Islet precursor cell (in vitro differentiated cells): ENCODE results near the gene KIF21A.
A peak's percentile ranks its signal among the peaks of the same experiment; 100 is the strongest.
"Not testable (repeated sequence)": the region's sequence is repeated elsewhere in the genome, so short reads cannot be mapped to it uniquely, and the experiment has no call there.

Source experiments
- DNase-seq: peaks from one replicate; pipeline ENCODE4 v3.0.0-alpha.2; 2018

The KIF21A gene

GRCh38 chr12:39443081-39443928 lies at the start of gene KIF21A:
Gene KIF21A, minus strand, starts transcription at chr12:39443120. Its CDS starts 150 bp downstream, at chr12:39442970.
- peak; percentile 99 for DNase-seq

DNA sequence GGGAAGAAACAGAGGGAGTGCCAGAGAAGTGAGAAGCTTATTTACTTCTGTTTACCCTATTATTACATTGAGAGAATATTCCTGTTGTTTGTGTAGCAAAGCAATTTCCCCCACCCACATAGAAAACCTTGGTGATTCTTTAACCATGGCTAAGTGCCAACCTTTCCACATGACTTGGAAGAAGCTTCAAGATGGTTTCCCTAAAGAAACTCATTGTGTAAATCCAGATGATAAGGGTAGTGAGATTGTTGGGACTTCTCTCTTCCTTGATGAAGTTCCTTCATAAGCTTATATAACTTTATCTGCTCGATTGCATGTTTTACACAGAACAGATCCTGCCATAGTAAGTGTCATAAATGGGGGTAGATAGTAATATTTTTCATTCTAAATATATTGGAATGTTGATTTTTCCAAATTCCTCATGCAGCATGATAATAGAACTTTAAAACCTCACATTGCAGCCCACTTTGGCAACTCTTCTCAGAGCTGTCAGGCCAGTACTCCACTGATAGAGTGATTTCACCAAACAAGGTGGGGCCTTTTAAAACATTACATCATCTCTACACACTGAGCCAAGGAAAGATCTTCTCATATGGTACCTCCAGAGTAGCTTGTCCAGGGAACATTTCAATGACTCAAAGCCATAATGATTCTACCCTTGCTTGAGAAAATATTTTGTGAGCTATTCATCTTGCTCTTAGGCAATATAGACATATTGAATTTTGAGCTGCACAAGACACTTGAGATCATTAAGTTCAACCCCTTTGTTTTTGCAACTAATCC lies 47.8 kb upstream of the KIF21A start:
- no peak for DNase-seq

DNA sequence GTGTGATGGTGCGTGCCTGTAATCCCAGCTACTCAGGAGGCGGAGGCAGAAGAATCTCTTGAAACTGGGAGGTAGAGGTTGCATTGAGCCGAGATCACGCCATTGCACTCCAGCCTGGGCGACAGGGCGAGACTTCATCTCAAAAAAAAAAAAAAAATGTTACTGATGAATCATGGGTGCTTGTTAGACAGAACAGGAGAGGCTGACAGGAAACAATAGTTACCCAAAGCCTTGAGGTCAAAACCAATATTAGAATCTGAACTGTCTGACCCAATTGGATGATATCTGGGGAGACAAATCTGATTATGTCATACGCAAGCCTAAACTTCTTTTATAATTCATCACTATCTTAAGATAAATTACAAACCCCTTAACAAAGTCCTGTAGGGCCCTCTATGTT lies 40.7 kb upstream of the KIF21A start:
- no peak for DNase-seq

DNA sequence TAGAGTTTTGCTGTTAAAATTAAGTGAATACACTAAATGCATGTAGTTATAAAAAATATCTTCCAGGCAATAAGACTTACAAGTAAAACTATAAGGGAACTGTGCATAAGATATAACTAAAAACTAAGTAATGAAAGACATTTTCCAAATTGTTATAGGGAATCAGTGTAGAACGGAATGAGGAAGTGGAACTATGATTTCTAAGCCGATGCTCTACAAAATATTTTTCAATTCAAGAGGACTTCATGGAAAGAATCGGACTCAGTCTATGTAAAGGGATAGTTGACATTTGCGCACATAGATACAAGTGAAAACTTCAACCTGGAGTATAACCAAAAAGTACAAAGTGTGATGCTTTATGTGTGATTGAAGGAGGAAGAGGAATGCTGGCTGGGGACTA lies 40.1 kb upstream of the KIF21A start:
- DNase-seq, result no peak

DNA sequence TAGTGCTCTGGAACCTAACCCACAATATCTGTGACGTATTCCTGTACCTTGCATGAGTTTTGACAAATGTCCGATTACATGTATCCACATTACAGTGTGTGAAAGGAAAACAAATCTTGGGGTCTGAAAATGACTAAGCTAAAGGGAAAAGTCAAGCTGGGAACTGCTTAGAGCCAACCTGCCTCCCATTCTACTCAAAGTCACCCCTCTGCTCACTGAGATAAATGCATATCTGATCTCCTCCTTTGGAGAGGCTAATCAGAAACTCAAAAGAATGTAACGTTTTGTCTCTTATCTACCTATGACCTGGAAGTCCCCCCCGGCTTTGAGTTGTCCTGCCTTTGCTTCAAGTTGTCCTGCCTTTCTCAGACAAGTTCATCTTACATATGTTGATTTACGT lies 34.0 kb upstream of the KIF21A start:
- no peak for DNase-seq

DNA sequence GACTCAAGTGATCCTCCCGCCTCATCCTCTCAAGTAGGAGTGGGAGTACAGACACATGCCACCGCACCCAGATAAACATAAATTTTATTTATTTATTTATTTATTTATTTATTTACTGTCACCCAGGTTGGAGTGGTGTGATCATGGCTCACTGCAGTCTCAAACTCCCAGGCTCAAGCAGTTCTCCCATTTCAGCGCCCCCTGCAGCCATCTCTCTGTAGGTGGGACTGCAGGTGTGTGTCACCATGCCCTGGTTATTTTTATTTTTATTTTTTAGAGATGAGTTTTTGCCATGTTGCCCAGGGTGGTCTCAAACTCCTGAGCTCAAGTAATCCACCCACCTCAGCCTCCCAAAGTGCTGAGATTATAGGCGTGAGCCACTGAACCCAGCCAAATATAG lies 33.2 kb upstream of the KIF21A start:
- no peak for DNase-seq

- DNase-seq, result not testable (repeated sequence)
Measured at GRCh38 chr12:39475136-39475535, 32.2 kb upstream of the KIF21A start.

GRCh38 chr12:39467432-39467870 lies 24.5 kb upstream of the KIF21A start:
- DNase-seq, result no peak

DNA sequence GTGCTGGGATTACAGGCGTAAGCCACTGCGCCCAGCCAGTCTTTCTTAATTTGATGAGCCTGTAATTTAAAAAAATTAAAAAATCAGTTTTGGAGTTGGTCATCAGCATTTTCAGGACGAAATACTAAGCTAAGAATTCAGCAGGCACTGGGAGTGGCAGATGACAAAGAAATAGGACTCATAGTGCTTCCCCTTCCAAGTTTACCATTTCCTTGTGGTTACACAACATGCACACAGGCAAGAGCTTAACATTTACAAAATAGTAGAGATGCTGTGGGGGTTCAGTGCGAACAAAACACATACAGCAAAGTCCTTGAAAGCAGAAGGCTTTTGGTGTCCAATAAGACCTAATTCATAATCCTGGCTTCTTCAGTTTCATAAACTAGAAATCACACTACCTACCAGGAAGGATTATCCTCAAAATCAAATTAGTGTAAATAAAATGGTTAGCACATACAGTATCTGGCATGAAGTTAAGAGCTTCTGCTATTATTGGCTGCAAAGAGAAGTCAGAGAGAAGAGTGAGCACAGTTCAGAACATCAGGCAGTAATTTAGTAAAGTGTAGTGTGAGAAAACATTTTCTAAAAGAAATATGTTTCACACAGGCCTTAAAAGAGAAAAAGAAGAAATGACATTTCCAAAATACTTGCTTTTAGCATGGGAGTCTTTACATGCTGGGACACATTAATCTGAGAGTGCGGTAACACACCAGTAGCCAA lies 22.2 kb upstream of the KIF21A start:
- DNase-seq, result no peak

GRCh38 chr12:39461059-39461458 lies 18.1 kb upstream of the KIF21A start:
- DNase-seq, result no peak

GRCh38 chr12:39459027-39459434 lies 16.1 kb upstream of the KIF21A start:
- DNase-seq, result no peak

DNA sequence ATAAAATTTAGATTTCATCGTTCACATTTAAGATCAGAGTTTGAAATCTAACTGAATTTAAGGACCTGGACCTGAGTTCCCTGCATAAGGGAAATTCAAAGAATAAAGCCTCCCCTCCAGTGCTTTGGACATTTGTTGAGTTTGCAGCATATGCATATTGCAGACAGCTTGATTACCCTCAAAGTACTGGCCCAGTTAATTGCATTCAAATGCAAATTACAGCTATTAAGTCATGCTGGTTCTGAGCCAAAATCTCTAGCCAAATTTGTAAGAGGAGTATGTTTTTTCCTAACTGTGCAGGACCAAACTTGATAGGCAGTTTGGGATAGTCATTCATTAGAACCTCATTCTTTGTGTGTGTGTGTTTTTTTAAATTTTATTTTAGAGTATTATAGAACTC lies 9.1 kb upstream of the KIF21A start:
- DNase-seq, result no peak

DNA sequence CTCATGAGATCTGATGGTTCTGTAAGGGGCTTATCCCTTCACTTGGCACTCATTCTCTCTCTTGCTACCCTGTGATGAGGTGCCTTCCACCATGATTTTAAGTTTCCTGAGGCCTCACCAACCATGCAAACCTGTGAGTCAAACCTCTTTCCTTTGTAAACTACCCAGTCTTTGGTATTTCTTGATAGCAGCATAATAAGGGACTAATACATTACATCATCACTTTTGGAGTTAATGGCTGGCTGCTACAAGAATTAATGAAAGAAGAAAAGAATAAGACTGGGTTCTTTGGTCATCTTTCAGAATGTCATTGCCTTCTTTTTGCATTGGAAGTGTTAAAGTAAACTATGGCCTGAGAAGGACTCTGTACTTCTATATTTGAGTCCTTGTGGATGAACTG lies 5.1 kb upstream of the KIF21A start:
- no peak for DNase-seq

DNA sequence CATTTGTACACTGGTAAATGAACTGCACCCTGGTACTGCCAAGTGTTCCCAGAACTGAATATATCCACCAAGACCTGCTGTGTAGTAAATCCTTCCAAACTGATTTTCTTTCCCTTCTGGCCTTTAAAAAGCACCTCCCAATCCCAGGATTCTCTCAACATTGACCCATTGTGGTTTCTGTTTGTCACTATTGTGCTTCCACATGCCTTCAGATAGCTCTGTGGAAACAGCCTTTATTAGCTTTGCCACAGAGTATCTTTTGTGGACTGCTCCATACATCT lies 949 bp upstream of the KIF21A start:
- no peak for DNase-seq

DNA sequence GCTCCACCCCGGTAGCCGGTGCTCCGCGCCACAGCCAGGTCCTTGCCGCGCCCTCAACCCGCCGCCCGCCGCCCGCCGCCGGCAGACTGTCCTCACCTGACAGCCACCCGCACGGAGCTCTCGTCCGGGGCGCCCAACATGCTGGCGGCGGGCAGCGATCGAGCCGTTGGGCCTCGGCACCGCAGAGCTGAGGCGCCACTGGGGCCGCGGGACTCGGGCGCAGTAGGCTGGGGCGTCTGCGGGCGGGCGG lies 164 bp downstream of the KIF21A start:
- no peak for DNase-seq

DNA sequence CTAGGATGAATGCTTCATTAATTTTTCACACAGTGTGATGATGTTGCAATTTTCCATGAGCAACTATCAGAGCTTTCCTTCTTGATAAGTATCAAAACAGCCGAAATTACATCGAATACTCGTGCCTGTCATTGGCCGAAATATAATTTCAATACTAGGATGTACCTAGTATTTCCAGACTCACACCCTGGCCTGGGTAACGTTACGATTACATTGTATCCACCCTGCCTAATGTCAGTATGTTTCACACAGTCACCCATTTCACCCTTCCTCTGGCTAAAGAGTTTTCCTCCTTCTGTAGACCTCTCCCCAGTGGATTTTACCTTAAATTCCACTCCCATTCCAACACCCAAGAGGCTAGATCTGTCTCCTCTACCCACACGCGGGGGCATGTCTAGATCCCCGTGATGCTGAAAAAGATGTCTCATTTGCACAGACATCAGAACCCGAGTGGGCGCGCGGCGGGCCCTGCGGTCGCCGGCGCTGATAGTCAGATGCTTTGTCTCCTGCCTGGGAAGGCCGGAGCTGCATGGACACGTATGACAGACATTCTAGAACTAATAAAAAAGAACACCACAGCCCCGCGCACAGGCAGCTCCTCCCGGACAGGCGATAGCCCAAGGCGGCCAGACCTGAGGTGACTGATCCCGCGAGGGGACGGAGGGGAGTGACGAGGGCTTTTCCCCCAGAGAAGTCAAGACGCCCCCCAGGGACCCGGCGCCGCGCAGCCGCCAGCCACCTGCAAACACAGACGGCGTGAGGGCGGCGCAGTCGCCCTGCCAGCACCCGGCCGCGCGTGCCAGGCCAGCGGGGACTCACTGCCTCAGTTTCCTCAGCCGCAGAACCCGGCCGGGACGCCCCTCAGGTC lies 723 bp downstream of the KIF21A start:
- DNase-seq, result peak; percentile 85

GRCh38 chr12:39441189-39441962 lies 1.5 kb downstream of the KIF21A start:
- DNase-seq, result no peak

DNA sequence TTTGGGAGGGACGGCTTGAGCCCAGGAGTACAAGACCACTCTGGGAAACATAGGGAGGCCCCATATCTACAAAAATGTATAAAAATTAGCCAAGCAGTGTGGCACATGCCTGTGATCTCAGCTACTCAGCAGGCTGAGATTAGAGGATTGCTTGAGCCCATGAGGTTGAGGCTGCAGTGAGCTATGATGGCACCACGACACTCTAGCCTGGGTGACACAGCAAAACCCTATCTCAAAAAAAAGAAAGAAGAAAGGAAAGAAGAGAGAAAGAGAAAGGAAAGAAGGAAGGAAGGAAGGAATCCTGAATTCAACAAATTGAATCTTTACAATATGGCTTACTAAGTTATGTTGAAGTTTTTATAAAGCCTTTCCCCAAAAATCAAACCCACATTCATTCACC lies 2.1 kb downstream of the KIF21A start:
- no peak for DNase-seq

DNA sequence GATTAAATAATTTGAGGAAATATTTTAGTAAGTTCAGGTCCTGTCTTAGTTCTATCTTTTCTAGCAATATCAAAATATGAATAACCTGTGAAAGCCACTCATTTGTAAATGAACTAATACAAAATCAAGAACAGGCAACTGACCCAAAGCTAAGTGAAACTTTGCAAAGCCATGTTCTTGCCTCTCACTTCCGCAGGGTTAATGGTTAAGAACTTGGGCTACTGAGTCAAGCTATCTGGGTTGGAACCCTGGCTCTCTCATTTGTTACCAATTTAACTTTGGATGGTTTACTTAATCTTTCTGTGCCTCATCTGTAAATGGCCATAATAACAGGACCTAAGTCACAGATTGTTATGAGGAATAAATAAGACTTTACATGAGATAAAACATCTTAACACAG lies 2.8 kb downstream of the KIF21A start:
- no peak for DNase-seq

- DNase-seq, result no peak
Measured at GRCh38 chr12:39435531-39435930, 7.4 kb downstream of the KIF21A start.

GRCh38 chr12:39431797-39432196 lies 11.1 kb downstream of the KIF21A start:
- no peak for DNase-seq
